HepG2 (cell line): ENCODE measurements around the gene MACROD2. TPM values are rescaled to one million over a fixed set of nuclear protein-coding genes. Genes with fewer than 3 reads are reported as not detected.

Source experiments
- HINFP ChIP-seq: sonication (generic); formaldehyde crosslinking; IDR thresholded peaks from 2 replicates; pipeline ENCODE4 v1.4.0; 2020; ENCODE audit warnings: low read depth, mild to moderate bottlenecking, missing genetic modification reagents
- JUNB ChIP-seq: sonication (generic); formaldehyde crosslinking; IDR thresholded peaks from 2 replicates; pipeline ENCODE4 v1.8.0; 2022; ENCODE audit warnings: missing genetic modification reagents, mild to moderate bottlenecking, borderline replicate concordance
- SALL1 ChIP-seq: sonication (generic); formaldehyde crosslinking; IDR thresholded peaks from 2 replicates; pipeline ENCODE4 v1.8.0; 2022; ENCODE audit warnings: mild to moderate bottlenecking, missing genetic modification reagents
- ZNF138 ChIP-seq: sonication (generic); formaldehyde crosslinking; IDR thresholded peaks from 2 replicates; pipeline ENCODE4 v1.5.0; 2020; ENCODE audit warnings: mild to moderate bottlenecking, low read depth, missing genetic modification reagents
- ZNF263 ChIP-seq: sonication (generic); formaldehyde crosslinking; IDR thresholded peaks from 2 replicates; pipeline ENCODE4 v1.4.0; 2020; ENCODE audit warnings: missing genetic modification reagents
- ZNF460 ChIP-seq: sonication (generic); formaldehyde crosslinking; IDR thresholded peaks from 2 replicates; pipeline ENCODE4 v1.5.1; 2020; ENCODE audit warnings: missing genetic modification reagents, mild to moderate bottlenecking, borderline replicate concordance
- ZNF687 ChIP-seq: sonication (generic); formaldehyde crosslinking; IDR thresholded peaks from 2 replicates; pipeline ENCODE4 v1.5.1; 2020; ENCODE audit warnings: mild to moderate bottlenecking, missing genetic modification reagents, moderate library complexity
- ZNF781 ChIP-seq: sonication (generic); formaldehyde crosslinking; IDR thresholded peaks from 2 replicates; pipeline ENCODE4 v1.5.1; 2020; ENCODE audit warnings: borderline replicate concordance, mild to moderate bottlenecking, missing genetic modification reagents; ENCODE audit errors: not compliant biosample characterization
- ZNF782 ChIP-seq: sonication (generic); formaldehyde crosslinking; IDR thresholded peaks from 2 replicates; pipeline ENCODE4 v1.4.0; 2020; ENCODE audit warnings: missing genetic modification reagents, mild to moderate bottlenecking, borderline replicate concordance
- ZXDC ChIP-seq: sonication (generic); formaldehyde crosslinking; IDR thresholded peaks from 2 replicates; pipeline ENCODE4 v1.5.0; 2020; ENCODE audit warnings: mild to moderate bottlenecking, missing genetic modification reagents
- polyA plus RNA-seq, 8 experiments: library from polyadenylated mRNA; depleted of rRNA in 3 of 8; stranded (reverse) in 7 of 8; unstranded in 1 of 8; fragments of >200 nt; fragmentation: Illumina TruSeq in 4 of 8; extraction: Trizol in 4 of 8; gene quantifications; 2 replicates each; pipeline versions ENCODE4 v1.2.1 to v1.2.3, GENCODE V29; 2011 to 2016; ENCODE audit warnings: low read depth in 4 of 8, missing spikeins in 1 of 8, mixed read lengths in 1 of 8; ENCODE audit not compliant: insufficient read depth in 1 of 8
- total RNA-seq, 5 experiments: library from RNA; depleted of rRNA; stranded (reverse); fragments of >200 nt; fragmentation: Illumina TruSeq; extraction: Trizol; gene quantifications; 2 replicates each; pipeline ENCODE4 v1.2.3, GENCODE V29; 2016; ENCODE audit warnings: low read depth in 1 of 5
- TF ChIP-seq, protein P1 (sequence below): sonication (generic); formaldehyde crosslinking; IDR thresholded peaks from 2 replicates; pipeline ENCODE4 v1.5.0; 2020; ENCODE audit warnings: mild to moderate bottlenecking, missing genetic modification reagents
- TF ChIP-seq, protein P2 (sequence below): sonication (generic); formaldehyde crosslinking; conservative IDR thresholded peaks from 2 replicates; pipeline ENCODE4 v1.4.0; 2020; ENCODE audit warnings: missing genetic modification reagents

MACROD2 gene
- total and polyA plus RNA-seq, 2 of the 13 experiments (the other 11 are each of a cell fraction or from before 2014, with no cell fraction given), result 0.13 to 0.51 TPM

GRCh38 chr20:14984768-14985622 is 989.7 kb downstream of the MACROD2 start (continued):
- TF ChIP-seq ZNF138 (no peak), ZXDC (CRISPR knock-in tag) (no peak), HINFP (CRISPR knock-in tag) (no peak), JUNB (no peak; the same call in 1 of the 2 replicates), ZNF781 (CRISPR knock-in tag) (no peak), ZNF460 (CRISPR knock-in tag) (peak; percentile 48; the same call in 1 of the 2 replicates), ZNF782 (CRISPR knock-in tag) (peak; percentile 76; the same call in 1 of the 2 replicates), ZNF263 (no peak), ZNF687 (CRISPR knock-in tag) (no peak), SALL1 (CRISPR knock-in tag) (peak; percentile 98)
- TF ChIP-seq, protein P1, sequence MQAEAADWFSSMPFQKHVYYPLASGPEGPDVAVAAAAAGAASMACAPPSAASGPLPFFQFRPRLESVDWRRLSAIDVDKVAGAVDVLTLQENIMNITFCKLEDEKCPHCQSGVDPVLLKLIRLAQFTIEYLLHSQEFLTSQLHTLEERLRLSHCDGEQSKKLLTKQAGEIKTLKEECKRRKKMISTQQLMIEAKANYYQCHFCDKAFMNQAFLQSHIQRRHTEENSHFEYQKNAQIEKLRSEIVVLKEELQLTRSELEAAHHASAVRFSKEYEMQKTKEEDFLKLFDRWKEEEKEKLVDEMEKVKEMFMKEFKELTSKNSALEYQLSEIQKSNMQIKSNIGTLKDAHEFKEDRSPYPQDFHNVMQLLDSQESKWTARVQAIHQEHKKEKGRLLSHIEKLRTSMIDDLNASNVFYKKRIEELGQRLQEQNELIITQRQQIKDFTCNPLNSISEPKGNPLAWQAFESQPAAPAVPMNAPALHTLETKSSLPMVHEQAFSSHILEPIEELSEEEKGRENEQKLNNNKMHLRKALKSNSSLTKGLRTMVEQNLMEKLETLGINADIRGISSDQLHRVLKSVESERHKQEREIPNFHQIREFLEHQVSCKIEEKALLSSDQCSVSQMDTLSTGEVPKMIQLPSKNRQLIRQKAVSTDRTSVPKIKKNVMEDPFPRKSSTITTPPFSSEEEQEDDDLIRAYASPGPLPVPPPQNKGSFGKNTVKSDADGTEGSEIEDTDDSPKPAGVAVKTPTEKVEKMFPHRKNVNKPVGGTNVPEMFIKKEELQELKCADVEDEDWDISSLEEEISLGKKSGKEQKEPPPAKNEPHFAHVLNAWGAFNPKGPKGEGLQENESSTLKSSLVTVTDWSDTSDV (CRISPR knock-in tag), result no peak
- TF ChIP-seq, protein P2, sequence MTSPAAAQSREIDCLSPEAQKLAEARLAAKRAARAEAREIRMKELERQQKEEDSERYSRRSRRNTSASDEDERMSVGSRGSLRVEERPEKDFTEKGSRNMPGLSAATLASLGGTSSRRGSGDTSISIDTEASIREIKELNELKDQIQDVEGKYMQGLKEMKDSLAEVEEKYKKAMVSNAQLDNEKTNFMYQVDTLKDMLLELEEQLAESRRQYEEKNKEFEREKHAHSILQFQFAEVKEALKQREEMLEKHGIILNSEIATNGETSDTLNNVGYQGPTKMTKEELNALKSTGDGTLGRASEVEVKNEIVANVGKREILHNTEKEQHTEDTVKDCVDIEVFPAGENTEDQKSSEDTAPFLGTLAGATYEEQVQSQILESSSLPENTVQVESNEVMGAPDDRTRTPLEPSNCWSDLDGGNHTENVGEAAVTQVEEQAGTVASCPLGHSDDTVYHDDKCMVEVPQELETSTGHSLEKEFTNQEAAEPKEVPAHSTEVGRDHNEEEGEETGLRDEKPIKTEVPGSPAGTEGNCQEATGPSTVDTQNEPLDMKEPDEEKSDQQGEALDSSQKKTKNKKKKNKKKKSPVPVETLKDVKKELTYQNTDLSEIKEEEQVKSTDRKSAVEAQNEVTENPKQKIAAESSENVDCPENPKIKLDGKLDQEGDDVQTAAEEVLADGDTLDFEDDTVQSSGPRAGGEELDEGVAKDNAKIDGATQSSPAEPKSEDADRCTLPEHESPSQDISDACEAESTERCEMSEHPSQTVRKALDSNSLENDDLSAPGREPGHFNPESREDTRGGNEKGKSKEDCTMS (CRISPR knock-in tag), result no peak
